Esophagus squamous epithelium (tissue), 5 donors: ENCODE measurements around the gene ARHGAP8. TPM values are rescaled to one million over a fixed set of nuclear protein-coding genes. Genes with fewer than 3 reads are reported as not detected.

Experiments
- DNase-seq: peaks from one replicate; lab custom pipeline; 2025; lab: John Stamatoyannopoulos, UW
- H3K27ac ChIP-seq, 4 donors: fragments of 200-600 bp; sonication (generic); one replicate each; pipeline ENCODE4 v1.5.1; 2016 to 2019; ENCODE audit warnings: mild to moderate bottlenecking in 1 of 4
- H3K27me3 ChIP-seq, 4 donors: fragments of 200-600 bp; sonication (generic); 1 replicate in 3 of 4; 2 replicates in 1 of 4; pipeline versions ENCODE4 v1.5.1 to v1.6.0; 2017 to 2021; ENCODE audit warnings: antibody characterized with exemption in 1 of 4
- H3K36me3 ChIP-seq, 3 donors: fragments of 200-600 bp; sonication (generic); one replicate each; pipeline ENCODE4 v1.5.1; 2016 to 2019
- H3K4me1 ChIP-seq, 3 donors: fragments of 200-600 bp; sonication (generic); one replicate each; pipeline ENCODE4 v1.5.1; 2017 to 2019
- H3K4me3 ChIP-seq, 4 donors: fragments of 200-600 bp; sonication (generic); 1 replicate in 3 of 4; 2 replicates in 1 of 4; pipeline ENCODE4 v1.5.1; 2016 to 2019; ENCODE audit warnings: mild to moderate bottlenecking in 2 of 4, moderate library complexity in 1 of 4
- H3K9me3 ChIP-seq, 3 donors: fragments of 200-600 bp; sonication (generic); one replicate each; pipeline ENCODE4 v1.5.1; 2016 to 2019
- POLR2A ChIP-seq, 4 donors: fragments of 450-650 bp; IDR thresholded peaks; one replicate each; pipeline ENCODE4 v1.6.1; 2017; ENCODE audit warnings: antibody characterized with exemption in 4 of 4, mild to moderate bottlenecking in 4 of 4, moderate library complexity in 3 of 4
- WGBS, 2 donors: methylation state at CpG; one replicate each; pipeline ENCODE4 v1.1.5; 2018; 5-methylcytosine and 5-hydroxymethylcytosine counted together
- intact Hi-C: fragments of 100-400 bp; cut with DNase I; formaldehyde crosslinking; loops from one replicate; pipeline ENCODE4 v1.15.0; 2022
- total RNA-seq, 4 donors: library from RNA; depleted of rRNA; stranded (reverse); fragments of >200 nt; gene quantifications; one replicate each; pipeline ENCODE4 v1.1.0, GENCODE V29; 2016
- TF ChIP-seq, protein P1 (sequence below), 6 experiments: fragments of 450-650 bp in 4 of 6; fragments of 200-600 bp in 2 of 6; sonication (generic) in 2 of 6; IDR thresholded peaks; one replicate each; pipeline ENCODE4 v1.5.1; 2016 to 2019; ENCODE audit warnings: antibody characterized with exemption in 6 of 6, mild to moderate bottlenecking in 4 of 6, moderate library complexity in 4 of 6
- donor health status: DM: yes; HTN: yes; CAD: no.

The ARHGAP8 gene
- total RNA-seq, 4 donors from 2014 or later: 3.6 to 15.0 (median 11.5) TPM

DNA sequence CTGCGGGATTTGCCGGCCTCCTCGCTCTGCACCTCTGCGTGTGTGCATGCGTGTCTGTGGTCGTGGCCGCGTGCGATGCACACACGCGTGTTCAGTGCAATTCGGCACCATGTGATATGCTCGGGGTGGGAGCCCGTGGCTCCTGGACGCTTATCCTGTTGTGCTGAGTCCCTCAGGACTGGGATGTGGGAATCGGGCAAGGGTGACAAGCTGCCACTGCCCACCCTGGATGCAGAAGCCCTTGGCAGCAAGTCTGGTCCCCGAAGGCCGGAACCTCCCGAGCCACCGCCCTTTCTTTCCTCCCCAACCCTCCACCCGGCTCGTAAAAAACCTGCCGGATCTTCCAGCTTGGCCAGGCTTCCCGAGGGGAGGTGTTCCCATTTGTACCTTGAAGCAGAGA is 129.2 kb downstream of the ARHGAP8 start:
- H3K36me3 ChIP-seq: no peaks in the 10 kb centered on the region
- peaks cover 0 to 9% (median 0%) of the 10 kb centered on the region in 3 donors for H3K9me3 ChIP-seq
- no peak overlapping the region for H3K4me3 ChIP-seq
- H3K4me1 ChIP-seq: no peaks in the 10 kb centered on the region
- no peak for TF ChIP-seq POLR2A (IDR thresholded peaks at IDR 0.05)
- TF ChIP-seq, protein P1, sequence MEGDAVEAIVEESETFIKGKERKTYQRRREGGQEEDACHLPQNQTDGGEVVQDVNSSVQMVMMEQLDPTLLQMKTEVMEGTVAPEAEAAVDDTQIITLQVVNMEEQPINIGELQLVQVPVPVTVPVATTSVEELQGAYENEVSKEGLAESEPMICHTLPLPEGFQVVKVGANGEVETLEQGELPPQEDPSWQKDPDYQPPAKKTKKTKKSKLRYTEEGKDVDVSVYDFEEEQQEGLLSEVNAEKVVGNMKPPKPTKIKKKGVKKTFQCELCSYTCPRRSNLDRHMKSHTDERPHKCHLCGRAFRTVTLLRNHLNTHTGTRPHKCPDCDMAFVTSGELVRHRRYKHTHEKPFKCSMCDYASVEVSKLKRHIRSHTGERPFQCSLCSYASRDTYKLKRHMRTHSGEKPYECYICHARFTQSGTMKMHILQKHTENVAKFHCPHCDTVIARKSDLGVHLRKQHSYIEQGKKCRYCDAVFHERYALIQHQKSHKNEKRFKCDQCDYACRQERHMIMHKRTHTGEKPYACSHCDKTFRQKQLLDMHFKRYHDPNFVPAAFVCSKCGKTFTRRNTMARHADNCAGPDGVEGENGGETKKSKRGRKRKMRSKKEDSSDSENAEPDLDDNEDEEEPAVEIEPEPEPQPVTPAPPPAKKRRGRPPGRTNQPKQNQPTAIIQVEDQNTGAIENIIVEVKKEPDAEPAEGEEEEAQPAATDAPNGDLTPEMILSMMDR (IDR thresholded peaks at IDR 0.05): no peak
- DNase-seq: no peak
- H3K27ac ChIP-seq: no peak overlapping the region
- no peaks in the 10 kb centered on the region for H3K27me3 ChIP-seq
- WGBS, 2 donors: 85 to 98% methylated on average over 13 to 19 of the region's 24 CpGs
- intact Hi-C loops: no loop called here

DNA sequence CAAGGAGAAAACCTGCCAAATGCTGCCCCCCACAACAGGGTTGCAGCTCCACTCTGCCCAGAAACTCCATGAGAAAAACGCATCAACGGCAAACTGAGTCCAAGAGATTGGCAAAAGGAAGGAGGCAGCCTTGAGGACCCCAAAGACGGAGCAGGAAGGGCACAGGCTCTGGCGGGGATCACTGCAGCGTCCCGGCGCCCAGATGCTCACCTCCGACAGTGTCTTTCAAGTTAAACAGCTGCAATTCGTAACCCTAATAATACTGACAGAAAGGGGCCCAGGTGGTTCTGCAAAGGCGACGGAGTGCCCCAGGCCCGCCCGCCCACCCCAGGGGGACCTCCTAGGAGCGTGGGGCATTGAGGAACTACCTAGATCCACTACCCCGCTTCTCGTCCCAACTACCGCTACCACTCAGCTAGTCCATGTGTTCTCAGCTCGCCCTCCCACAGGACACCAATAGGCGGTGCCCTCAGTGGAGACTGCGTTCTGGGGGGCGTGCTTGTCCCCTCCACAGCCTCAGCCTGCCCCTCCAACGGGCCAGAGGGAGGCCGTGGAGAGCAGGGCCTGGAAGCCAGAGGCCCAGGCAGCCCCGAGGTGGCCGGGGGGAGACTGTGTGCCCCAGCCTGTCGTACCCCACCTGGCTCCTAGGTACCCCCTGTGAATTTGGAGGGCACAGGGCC is 130.0 kb downstream of the ARHGAP8 start:
- DNase-seq: no peak
- no peaks in the 10 kb centered on the region for H3K27me3 ChIP-seq
- peaks cover 0 to 3% (median 0%) of the 10 kb centered on the region in 3 donors for H3K9me3 ChIP-seq
- 73 to 89% methylated on average over 10 to 17 of the region's 26 CpGs for WGBS, 2 donors
- TF ChIP-seq, protein P1 (IDR thresholded peaks at IDR 0.05): no peak
- TF ChIP-seq POLR2A (IDR thresholded peaks at IDR 0.05): no peak
- H3K4me3 ChIP-seq: no peak overlapping the region
- no peaks in the 10 kb centered on the region for H3K4me1 ChIP-seq
- intact Hi-C loops: no loop called here
- H3K36me3 ChIP-seq: no peaks in the 10 kb centered on the region
- H3K27ac ChIP-seq: no peak overlapping the region

DNA sequence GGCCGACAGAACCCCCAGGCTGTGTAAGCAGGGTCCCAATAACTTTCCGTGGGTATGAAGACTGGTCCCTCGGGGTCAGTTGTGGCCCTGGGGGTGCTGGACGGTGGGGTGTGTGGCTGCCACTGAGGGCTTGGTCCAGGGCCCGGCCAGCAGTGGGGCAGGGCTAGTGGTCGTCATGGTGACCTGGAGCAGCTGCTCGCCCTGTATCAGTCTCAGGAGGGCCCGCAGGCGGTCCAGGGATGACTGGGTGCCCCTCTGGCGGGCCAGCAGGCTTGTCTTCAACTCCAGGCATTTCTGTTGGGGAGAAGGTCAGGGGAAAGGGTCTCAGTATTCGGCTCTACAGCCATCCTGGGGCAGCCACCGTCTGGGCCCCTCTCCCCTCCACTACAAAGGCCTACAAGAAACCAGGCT is 130.6 kb downstream of the ARHGAP8 start:
- Histone ChIP-seq H3K36me3 (no peaks in the 10 kb centered on the region), H3K27me3 (no peaks in the 10 kb centered on the region), H3K27ac (no peak overlapping the region), H3K4me3 (no peak overlapping the region), H3K4me1 (no peaks in the 10 kb centered on the region), H3K9me3 (no peaks in the 10 kb centered on the region)
- intact Hi-C loops: no loop called here
- TF ChIP-seq POLR2A (IDR thresholded peaks at IDR 0.05): no peak
- TF ChIP-seq, protein P1 (IDR thresholded peaks at IDR 0.05): no peak
- no peak for DNase-seq
- 77 to 88% methylated on average over 8 to 10 of the region's 12 CpGs for WGBS, 2 donors

DNA sequence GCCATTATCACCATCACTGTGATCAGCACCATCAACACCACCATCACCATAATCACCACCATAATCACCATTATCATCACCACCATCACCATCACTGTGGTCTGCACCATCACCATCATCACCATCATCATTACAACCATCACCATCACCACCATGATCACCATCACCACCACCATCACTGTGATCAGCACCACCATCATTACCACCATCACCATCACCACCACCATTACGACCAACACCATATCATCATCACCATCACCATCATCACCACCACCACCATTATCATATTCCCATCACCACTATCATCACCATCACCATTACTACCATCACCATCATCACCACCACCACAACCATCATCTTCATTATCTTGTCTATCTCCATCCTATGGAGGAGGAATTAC is 132.2 kb downstream of the ARHGAP8 start:
- no peak for TF ChIP-seq POLR2A (IDR thresholded peaks at IDR 0.05)
- TF ChIP-seq, protein P1 (IDR thresholded peaks at IDR 0.05): no peak
- no peaks in the 10 kb centered on the region for H3K4me1 ChIP-seq
- no peak overlapping the region for H3K27ac ChIP-seq
- WGBS, 2 donors: 86 to 100% methylated on average over 1 of the region's 1 CpG
- H3K4me3 ChIP-seq: no peak overlapping the region
- no peaks in the 10 kb centered on the region for H3K36me3 ChIP-seq
- no peaks in the 10 kb centered on the region for H3K9me3 ChIP-seq
- intact Hi-C loops: no loop called here
- no peaks in the 10 kb centered on the region for H3K27me3 ChIP-seq
- DNase-seq: no peak

DNA sequence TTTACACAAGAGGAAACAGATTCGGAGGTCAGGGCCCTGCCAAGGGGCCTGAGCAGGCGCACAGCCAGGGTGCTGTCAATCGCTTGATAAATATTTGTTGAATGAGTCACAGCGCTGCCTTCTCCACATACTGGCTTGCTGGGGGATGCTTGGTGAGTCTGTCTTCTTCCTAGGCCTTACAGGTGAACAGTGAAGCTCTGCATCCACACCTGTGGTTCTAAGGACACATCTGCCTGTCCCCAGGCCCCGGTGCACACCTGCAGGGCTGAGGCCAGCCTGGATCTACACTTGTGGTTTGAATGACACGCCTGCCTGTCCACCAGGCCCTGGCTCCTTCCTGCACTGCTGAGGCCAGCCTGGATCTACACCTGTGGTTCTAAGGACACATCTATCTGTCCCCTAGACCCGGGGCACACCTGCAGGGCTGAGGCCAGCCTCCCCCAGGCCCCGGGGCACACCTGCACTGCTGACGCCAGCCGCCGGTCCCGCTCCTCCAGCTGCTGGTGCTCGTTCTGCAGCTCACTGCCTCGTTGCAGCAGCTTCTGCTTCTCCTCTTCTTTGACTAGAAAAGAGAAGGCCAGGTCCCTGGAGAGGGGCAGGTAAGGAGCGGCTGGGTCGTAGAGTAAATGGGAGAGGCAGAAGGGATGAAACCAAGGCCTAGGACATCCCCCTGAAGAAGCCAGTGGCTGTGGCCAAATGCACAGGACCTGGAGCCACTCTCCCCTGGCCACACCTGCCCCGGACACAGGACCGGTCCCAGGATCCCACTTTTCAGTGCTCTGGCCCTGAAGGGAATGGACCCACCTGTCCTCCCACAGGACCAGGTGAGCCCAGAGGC is 132.8 kb downstream of the ARHGAP8 start:
- 67 to 92% methylated on average over 4 to 6 of the region's 18 CpGs for WGBS, 2 donors

More for the DNA sequence above, 132.8 kb downstream of the ARHGAP8 start:
- Histone ChIP-seq H3K4me3 (no peak overlapping the region), H3K27ac (no peak overlapping the region), H3K4me1 (no peaks in the 10 kb centered on the region), H3K9me3 (no peaks in the 10 kb centered on the region), H3K36me3 (no peaks in the 10 kb centered on the region), H3K27me3 (no peaks in the 10 kb centered on the region)
- intact Hi-C loops: no loop called here
- no peak for DNase-seq
- no peak for TF ChIP-seq POLR2A (IDR thresholded peaks at IDR 0.05)
- TF ChIP-seq, protein P1 (IDR thresholded peaks at IDR 0.05): no peak
